ENCODE measurements around the gene NPY5R. TPM values are rescaled to one million over a fixed set of nuclear protein-coding genes. Genes with fewer than 3 reads are reported as not detected.

Gene NPY5R
- total RNA-seq, result 0.10 and 1.3 TPM in 2 replicates

DNA sequence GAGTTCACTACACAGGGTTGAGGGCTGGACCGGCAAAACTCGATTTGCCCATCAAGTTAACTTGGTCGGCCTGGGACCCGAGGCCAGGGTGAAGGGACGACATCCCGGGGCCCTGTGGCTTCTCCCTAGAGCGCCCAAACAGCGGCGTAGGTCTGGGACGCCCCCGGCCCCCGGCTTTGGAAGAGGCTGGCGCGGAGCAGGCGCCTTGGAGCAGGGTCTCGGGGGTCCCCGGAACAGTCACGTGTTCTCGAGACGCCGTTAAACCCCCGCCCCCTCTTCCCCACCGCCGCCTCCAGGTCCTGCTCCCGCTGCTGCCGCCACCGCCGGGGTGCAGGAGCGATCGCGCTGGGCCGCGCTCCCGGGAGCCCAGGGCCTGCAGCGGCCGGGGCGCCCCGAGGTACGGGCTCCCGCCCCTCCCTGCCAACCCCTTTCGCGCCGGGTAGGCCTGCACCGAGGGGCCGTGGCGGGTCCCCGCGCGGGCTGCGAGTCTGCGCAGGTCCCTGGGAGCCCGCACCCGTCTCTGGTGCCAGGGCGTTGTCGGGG lies at the start of gene NPY5R:
TSS of gene NPY5R (plus strand) at position 289 of the 543 bp plus-strand sequence. CDS start 6,382 bp downstream, outside the sequence.

DNA sequence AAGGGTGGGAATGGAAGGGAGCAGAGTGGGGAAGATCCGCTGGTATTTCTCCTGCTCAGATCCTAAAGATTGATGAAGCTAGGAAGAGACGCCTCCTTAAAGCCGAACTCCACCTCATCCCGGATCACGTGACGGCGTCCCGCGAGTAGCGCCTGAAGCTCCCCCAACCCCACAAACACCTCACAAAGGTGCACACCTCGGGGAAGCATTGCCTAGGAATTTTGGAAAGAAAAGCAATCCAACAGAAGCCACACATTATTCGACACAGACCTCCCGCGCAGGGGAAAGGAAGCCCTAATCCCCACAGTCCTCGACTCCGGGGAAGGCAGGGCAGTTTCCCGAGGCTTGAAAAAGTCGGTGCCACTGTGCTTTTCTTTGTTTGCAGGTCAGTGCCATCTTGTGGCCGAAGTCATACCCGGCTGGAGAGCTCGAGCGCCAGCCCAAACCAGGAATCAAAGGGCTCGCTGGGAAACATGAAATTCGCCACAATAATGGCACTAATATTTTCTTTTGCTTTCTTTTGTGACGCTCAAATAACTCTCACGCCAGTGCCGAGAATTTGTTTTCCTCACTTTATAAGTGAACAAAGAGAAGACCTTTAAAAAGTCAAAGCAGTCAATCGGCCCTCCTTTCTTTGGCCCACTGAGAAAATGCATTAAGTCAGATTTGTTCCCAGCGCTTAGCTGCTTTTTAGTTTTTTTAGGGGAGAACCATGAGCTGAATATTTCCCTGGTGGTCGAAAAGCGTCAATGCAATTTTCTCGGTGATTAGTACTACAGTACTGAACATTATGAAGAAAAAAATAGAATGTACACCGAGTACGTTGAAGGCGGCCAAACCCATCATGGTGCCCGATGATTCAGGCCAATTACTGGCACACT lies 10.9 kb upstream of the NPY5R start, which contains the start of gene NPY1R:
TSS of gene NPY1R (minus strand) at position 71 of the 881 bp plus-strand sequence. CDS start 6,042 bp downstream, outside the sequence.

Other genes with a start within 250 kb of the NPY5R start
- 7.9 and 8.5 TPM in 2 replicates for gene NAF1, start 177.0 kb upstream of the NPY5R start, total RNA-seq
- 5.5 and 33.2 TPM in 2 replicates for gene NPY1R, start 11.3 kb upstream of the NPY5R start, total RNA-seq
- gene TKTL2, start 129.9 kb downstream of the NPY5R start, total RNA-seq, result not detected in 2 replicates
- gene TMA16, start 150.8 kb downstream of the NPY5R start, total RNA-seq, result 17.3 and 19.4 TPM in 2 replicates